ENCODE data around the gene SIGLEC1.

DNA sequence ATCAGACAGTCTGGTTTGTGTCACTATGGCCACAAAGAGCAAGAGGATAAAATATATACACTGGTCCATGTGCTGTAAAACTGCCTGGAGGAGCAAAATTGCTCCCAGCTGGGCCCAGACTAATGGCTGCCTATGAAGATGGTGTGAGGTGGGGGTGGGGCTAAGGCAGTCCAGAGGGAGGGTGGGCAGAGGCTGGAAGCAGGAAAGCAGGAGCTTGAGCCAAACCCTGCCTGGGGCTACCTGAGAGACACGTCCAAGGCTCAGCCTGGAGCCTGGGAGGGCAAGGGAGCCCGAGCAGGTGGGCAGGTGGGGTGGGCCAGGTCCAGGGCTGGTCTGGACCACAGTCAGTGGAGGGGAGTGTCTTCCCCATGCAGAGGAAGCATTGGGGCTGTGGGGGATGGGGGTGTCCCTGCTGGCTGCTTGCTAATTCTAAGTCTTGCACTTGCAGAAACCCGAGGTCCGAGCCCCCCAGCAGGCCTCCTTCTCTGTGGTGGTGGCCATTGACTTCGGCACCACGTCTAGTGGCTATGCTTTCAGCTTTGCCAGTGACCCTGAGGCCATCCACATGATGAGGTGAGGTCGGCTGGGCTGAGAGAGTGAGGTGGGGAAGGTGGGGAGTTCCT, 29.5 kb upstream of the SIGLEC1 start:
- TF ChIP-seq POLR2A (IDR thresholded peaks at IDR 0.05) = no peak
- TF ChIP-seq, protein P1, sequence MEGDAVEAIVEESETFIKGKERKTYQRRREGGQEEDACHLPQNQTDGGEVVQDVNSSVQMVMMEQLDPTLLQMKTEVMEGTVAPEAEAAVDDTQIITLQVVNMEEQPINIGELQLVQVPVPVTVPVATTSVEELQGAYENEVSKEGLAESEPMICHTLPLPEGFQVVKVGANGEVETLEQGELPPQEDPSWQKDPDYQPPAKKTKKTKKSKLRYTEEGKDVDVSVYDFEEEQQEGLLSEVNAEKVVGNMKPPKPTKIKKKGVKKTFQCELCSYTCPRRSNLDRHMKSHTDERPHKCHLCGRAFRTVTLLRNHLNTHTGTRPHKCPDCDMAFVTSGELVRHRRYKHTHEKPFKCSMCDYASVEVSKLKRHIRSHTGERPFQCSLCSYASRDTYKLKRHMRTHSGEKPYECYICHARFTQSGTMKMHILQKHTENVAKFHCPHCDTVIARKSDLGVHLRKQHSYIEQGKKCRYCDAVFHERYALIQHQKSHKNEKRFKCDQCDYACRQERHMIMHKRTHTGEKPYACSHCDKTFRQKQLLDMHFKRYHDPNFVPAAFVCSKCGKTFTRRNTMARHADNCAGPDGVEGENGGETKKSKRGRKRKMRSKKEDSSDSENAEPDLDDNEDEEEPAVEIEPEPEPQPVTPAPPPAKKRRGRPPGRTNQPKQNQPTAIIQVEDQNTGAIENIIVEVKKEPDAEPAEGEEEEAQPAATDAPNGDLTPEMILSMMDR (IDR thresholded peaks at IDR 0.05 in 4 of 5, conservative IDR thresholded peaks at IDR 0.05 in 1 of 5) = no peak
